HCT116 (cell line): Measurements from ENCODE around the gene MINK1. TPM values are rescaled to one million over a fixed set of nuclear protein-coding genes. Genes with fewer than 3 reads are reported as not detected.
A peak's percentile ranks its signal among the peaks of the same experiment; 100 is the strongest.

ENCODE experiments used
- ATAC-seq: fragments of 200-7000 bp; cut with Tn5 transposase; 2 replicates; pipeline ENCODE4 v1.9.1; 2020; ENCODE audit warnings: mild to moderate bottlenecking, moderate library complexity
- BruUV-seq: library from RNA; stranded (reverse); fragments of 400-500 nt; replicated peaks from 2 replicates; lab custom pipeline; 2021; lab: Mats Ljungman, UMichigan
- CTCF ChIA-PET: fragments of 300-600 bp; sonication (Branson Sonifier 250); formaldehyde crosslinking; loops from one replicate; lab custom pipeline; 2021; ENCODE audit warnings: antibody characterized with exemption; lab: Charles Lee
- POLR2A ChIA-PET: fragments of 300-600, 350-600 bp; sonication (Branson Sonifier 250); formaldehyde crosslinking; loops from one replicate; lab custom pipeline; 2021; ENCODE audit warnings: antibody characterized with exemption; lab: Charles Lee
- RAD21 ChIA-PET, 2 experiments: fragments of 300-600 bp; sonication (Branson Sonifier 250); formaldehyde crosslinking; loops; one replicate each; lab custom pipeline; 2023; ENCODE audit warnings: low total read pairs in 2 of 2; ENCODE audit not compliant: uncharacterized antibody in 2 of 2, unreplicated experiment in 2 of 2, low non-redundant PET in 1 of 2; lab: Charles Lee
- DNase-seq: peaks from one replicate; pipeline ENCODE4 v3.0.0-alpha.2; 2010; ENCODE audit warnings: low read depth, low spot score
- H2AFZ ChIP-seq: fragments of 200-600 bp; shearing (Covaris generic), sonication (generic); 2 replicates; pipeline ENCODE4 v1.6.1; 2017; ENCODE audit warnings: low read depth, mixed run types, mixed read lengths, antibody characterized with exemption, low read length; ENCODE audit not compliant: poor library complexity, severe bottlenecking
- H3K27ac ChIP-seq: 2 replicates; pipeline ENCODE4 v1.5.1; 2012; ENCODE audit warnings: low read depth, low read length
- H3K27me3 ChIP-seq: fragments of 200-600 bp; sonication (generic); 2 replicates; pipeline ENCODE4 v1.6.1; 2016; ENCODE audit warnings: mixed run types, low read length, mixed read lengths; ENCODE audit not compliant: insufficient read depth
- H3K36me3 ChIP-seq, 2 experiments: fragments of 200-500 bp in 1 of 2; fragments of 200-600 bp in 1 of 2; sonication (Bioruptor generic) in 1 of 2; sonication (generic) in 1 of 2; 2 replicates each; pipeline versions ENCODE4 v1.5.1 to v1.6.1; 2014 to 2016; ENCODE audit warnings: low read length in 2 of 2, inconsistent platforms in 1 of 2, mixed read lengths in 1 of 2, mixed run types in 1 of 2; ENCODE audit not compliant: insufficient read depth in 2 of 2, control insufficient read depth in 1 of 2
- H3K4me1 ChIP-seq, 2 experiments: fragments of 200-600 bp in 1 of 2; sonication (generic) in 1 of 2; 2 replicates each; pipeline versions ENCODE4 v1.5.1 to v1.6.1; 2012 to 2017; ENCODE audit warnings: low read length in 2 of 2, inconsistent platforms in 1 of 2, mild to moderate bottlenecking in 1 of 2, mixed read lengths in 1 of 2, mixed run types in 1 of 2, moderate library complexity in 1 of 2; ENCODE audit not compliant: insufficient read depth in 2 of 2, control insufficient read depth in 1 of 2
- H3K4me2 ChIP-seq: fragments of 200-600 bp; sonication (generic); 2 replicates; pipeline ENCODE4 v1.6.1; 2017; ENCODE audit warnings: mixed run types, low read length, mixed read lengths
- H3K4me3 ChIP-seq, 2 experiments: fragments of 200-600 bp in 1 of 2; sonication (generic) in 1 of 2; replicated peaks in 1 of 2; 2 replicates each; pipeline ENCODE4 v1.5.1; 2011 to 2016; ENCODE audit warnings: low read length in 2 of 2, control low read depth in 1 of 2, low read depth in 1 of 2, mild to moderate bottlenecking in 1 of 2, mixed read lengths in 1 of 2, mixed run types in 1 of 2
- H3K79me2 ChIP-seq: fragments of 200-600 bp; sonication (generic); 2 replicates; pipeline ENCODE4 v1.6.1; 2017; ENCODE audit warnings: mild to moderate bottlenecking, mixed run types, low read length, moderate library complexity, mixed read lengths; ENCODE audit not compliant: insufficient read depth
- H3K9ac ChIP-seq: fragments of 200-600 bp; sonication (generic); 2 replicates; pipeline ENCODE4 v1.6.1; 2016; ENCODE audit warnings: low read length, mixed read lengths
- H3K9me2 ChIP-seq: fragments of 200-600 bp; sonication (generic), shearing (Covaris generic); 2 replicates; pipeline ENCODE4 v1.6.1; 2017; ENCODE audit warnings: mixed run types, mild to moderate bottlenecking, moderate library complexity; ENCODE audit not compliant: insufficient read depth
- H3K9me3 ChIP-seq, 2 experiments: fragments of 200-500 bp in 1 of 2; fragments of 200-600 bp in 1 of 2; sonication (Bioruptor generic) in 1 of 2; sonication (generic) in 1 of 2; 2 replicates each; pipeline ENCODE4 v1.6.1; 2014 to 2017; ENCODE audit warnings: low read length in 2 of 2, mixed read lengths in 2 of 2, inconsistent platforms in 1 of 2, low read depth in 1 of 2, mild to moderate bottlenecking in 1 of 2, mixed run types in 1 of 2, moderate library complexity in 1 of 2; ENCODE audit not compliant: control insufficient read depth in 1 of 2, insufficient read depth in 1 of 2
- H4K20me1 ChIP-seq: fragments of 200-600 bp; sonication (generic), shearing (Covaris generic); 2 replicates; pipeline ENCODE4 v1.6.1; 2017; ENCODE audit warnings: mixed run types, mild to moderate bottlenecking, moderate library complexity; ENCODE audit not compliant: insufficient read depth
- POLR2AphosphoS5 ChIP-seq: IDR thresholded peaks from 2 replicates; pipeline ENCODE4 v1.6.1; 2011; ENCODE audit warnings: mild to moderate bottlenecking, low read depth, low read length, moderate library complexity
- intact Hi-C: fragments of 100-400 bp; cut with micrococcal nuclease; formaldehyde crosslinking; loops from 2 replicates; pipeline ENCODE4 v1.10.0; 2022
- total RNA-seq: library from RNA; stranded (reverse); gene quantifications from one replicate; pipeline ENCODE4 v1.2.1, GENCODE V29; 2021; ENCODE audit not compliant: unreplicated experiment
- TF ChIP-seq, protein P1 (sequence below), 3 experiments: fragments of 200-600 bp in 1 of 3; sonication (generic) in 1 of 3; IDR thresholded peaks in 2 of 3; conservative IDR thresholded peaks in 1 of 3; 2 replicates each; pipeline ENCODE4 v1.5.1; 2012 to 2017; ENCODE audit warnings: low read depth in 2 of 3, low read length in 2 of 3, antibody characterized with exemption in 1 of 3, borderline replicate concordance in 1 of 3, control low read depth in 1 of 3, mild to moderate bottlenecking in 1 of 3, mixed read lengths in 1 of 3, mixed run types in 1 of 3, moderate library complexity in 1 of 3; ENCODE audit not compliant: insufficient read depth in 1 of 3

The MINK1 gene
- total RNA-seq, 1 experiment from 2014 or later, result 85.2 TPM

DNA sequence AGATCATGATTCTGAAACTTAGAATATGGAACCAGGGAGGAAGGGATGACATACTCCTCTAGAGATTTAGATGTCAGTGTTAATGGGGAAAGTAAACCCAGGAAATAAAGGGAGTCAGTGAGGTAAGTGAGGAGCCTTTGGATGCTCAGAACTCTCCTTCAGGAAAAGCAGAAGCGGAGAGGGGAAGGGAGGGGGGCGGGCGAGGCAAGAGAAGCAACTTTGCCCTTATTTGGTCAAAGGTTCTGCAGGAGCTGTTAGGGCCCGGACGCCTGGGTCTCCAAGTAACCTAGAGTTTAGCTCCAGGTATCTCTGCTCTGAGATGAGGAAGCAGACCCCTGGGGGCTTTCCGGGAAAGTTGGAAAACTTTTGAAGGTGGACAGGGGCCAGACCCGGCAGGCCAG lies 113.9 kb downstream of the MINK1 start:
- Histone ChIP-seq H2AFZ (no peak overlapping the region), H3K27ac (peak overlapping the region; percentile 99), H3K9me3 (no peaks in the 10 kb centered on the region), H3K4me2 (peak overlapping the region; percentile 100), H4K20me1 (peaks cover 12% of the 10 kb centered on the region; the same call in 1 of the 2 replicates), H3K27me3 (no peaks in the 10 kb centered on the region), H3K4me1 (peaks cover 35 to 68% of the 10 kb centered on the region in 2 experiments), H3K36me3 (peaks cover 9 to 25% of the 10 kb centered on the region in 2 experiments; a peak in 2 of 4 replicates), H3K9ac (peak overlapping the region; percentile 97), H3K79me2 (peaks cover 75% of the 10 kb centered on the region), H3K9me2 (no peaks in the 10 kb centered on the region), H3K4me3 (peak overlapping the region; percentile 96 to 97)
- no TSS peak for BruUV-seq
- ChIA-PET POLR2A (interaction anchor here (1.7 to 4.7 kb wide), 2 partner anchors 16 to 21 kb away, joined by 5 to 45 read pairs; partner anchors contain the start of gene SPAG7), CTCF (no interaction called here), RAD21 (no interaction called here)
- no peak for ATAC-seq
- no peak for DNase-seq
- TF ChIP-seq, protein P1, sequence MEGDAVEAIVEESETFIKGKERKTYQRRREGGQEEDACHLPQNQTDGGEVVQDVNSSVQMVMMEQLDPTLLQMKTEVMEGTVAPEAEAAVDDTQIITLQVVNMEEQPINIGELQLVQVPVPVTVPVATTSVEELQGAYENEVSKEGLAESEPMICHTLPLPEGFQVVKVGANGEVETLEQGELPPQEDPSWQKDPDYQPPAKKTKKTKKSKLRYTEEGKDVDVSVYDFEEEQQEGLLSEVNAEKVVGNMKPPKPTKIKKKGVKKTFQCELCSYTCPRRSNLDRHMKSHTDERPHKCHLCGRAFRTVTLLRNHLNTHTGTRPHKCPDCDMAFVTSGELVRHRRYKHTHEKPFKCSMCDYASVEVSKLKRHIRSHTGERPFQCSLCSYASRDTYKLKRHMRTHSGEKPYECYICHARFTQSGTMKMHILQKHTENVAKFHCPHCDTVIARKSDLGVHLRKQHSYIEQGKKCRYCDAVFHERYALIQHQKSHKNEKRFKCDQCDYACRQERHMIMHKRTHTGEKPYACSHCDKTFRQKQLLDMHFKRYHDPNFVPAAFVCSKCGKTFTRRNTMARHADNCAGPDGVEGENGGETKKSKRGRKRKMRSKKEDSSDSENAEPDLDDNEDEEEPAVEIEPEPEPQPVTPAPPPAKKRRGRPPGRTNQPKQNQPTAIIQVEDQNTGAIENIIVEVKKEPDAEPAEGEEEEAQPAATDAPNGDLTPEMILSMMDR (IDR thresholded peaks at IDR 0.05 in 2 of 3, conservative IDR thresholded peaks at IDR 0.05 in 1 of 3; ENCODE audit: borderline replicate concordance in 1 of 3, insufficient read depth in 1 of 3, low read depth in 2 of 3, low read length in 2 of 3), result no peak
- TF ChIP-seq POLR2AphosphoS5, result peak; percentile 41
- intact Hi-C loops, result loop anchor here (5.0 kb wide), 1 partner anchor 40 kb away; the partner anchor contains the start of gene CAMTA2

Other genes starting within 250 kb of the MINK1 start
- 2.3 TPM for gene SMTNL2, start 248.8 kb upstream of the MINK1 start, total RNA-seq
- gene ALOX15, start 191.7 kb upstream of the MINK1 start, total RNA-seq, result 0.57 TPM
- 93.4 TPM for gene PELP1, start 129.2 kb upstream of the MINK1 start, total RNA-seq
- gene ARRB2, start 122.7 kb upstream of the MINK1 start, total RNA-seq, result 70.8 TPM
- gene MED11, start 101.9 kb upstream of the MINK1 start, total RNA-seq, result 13.7 TPM
- gene ZMYND15, start 93.5 kb upstream of the MINK1 start, total RNA-seq, result 2.8 TPM
- 44.8 TPM for gene CXCL16, start 93.4 kb upstream of the MINK1 start, total RNA-seq
- not detected for gene TM4SF5, start 61.5 kb upstream of the MINK1 start, total RNA-seq
- 0.76 TPM for gene VMO1, start 47.0 kb upstream of the MINK1 start, total RNA-seq
- gene GLTPD2, start 44.4 kb upstream of the MINK1 start, total RNA-seq, result not detected
- gene PSMB6, start 37.2 kb upstream of the MINK1 start, total RNA-seq, result 221 TPM
- gene PLD2, start 26.2 kb upstream of the MINK1 start, total RNA-seq, result 47.7 TPM
- gene C17orf107, start 66.2 kb downstream of the MINK1 start, total RNA-seq, result 1.7 TPM
- gene CHRNE, start 69.8 kb downstream of the MINK1 start, total RNA-seq, result 0.30 TPM
- gene GP1BA, start 98.9 kb downstream of the MINK1 start, total RNA-seq, result not detected
- 75.1 TPM for gene SLC25A11, start 106.7 kb downstream of the MINK1 start, total RNA-seq
- gene RNF167, start 106.9 kb downstream of the MINK1 start, total RNA-seq, result 105 TPM
- gene PFN1, start 115.2 kb downstream of the MINK1 start, total RNA-seq, result 1,213 TPM
- gene ENO3, start 117.8 kb downstream of the MINK1 start, total RNA-seq, result 24.6 TPM
- 49.9 TPM for gene SPAG7, start 134.5 kb downstream of the MINK1 start, total RNA-seq
- 37.8 TPM for gene CAMTA2, start 154.3 kb downstream of the MINK1 start, total RNA-seq
- gene INCA1, start 164.2 kb downstream of the MINK1 start, total RNA-seq, result 0.74 TPM
- gene KIF1C, start 164.6 kb downstream of the MINK1 start, total RNA-seq, result 121 TPM
- not detected for gene SLC52A1, start 202.1 kb downstream of the MINK1 start, total RNA-seq
- 0.05 TPM for gene ZFP3, start 245.1 kb downstream of the MINK1 start, total RNA-seq